Stimulated activated CD4-positive, alpha-beta T cell treated with anti-CD3 and anti-CD28 coated beads, Interleukin-4, amount 100 ng/mL, for 24 hours (primary cell): ENCODE measurements around the gene DOK7.
A peak's percentile ranks its signal among the peaks of the same experiment; 100 is the strongest.

Experiments used
- DNase-seq: peaks from one replicate; pipeline ENCODE4 v3.0.0-alpha.2; 2020

The DOK7 gene

DNA sequence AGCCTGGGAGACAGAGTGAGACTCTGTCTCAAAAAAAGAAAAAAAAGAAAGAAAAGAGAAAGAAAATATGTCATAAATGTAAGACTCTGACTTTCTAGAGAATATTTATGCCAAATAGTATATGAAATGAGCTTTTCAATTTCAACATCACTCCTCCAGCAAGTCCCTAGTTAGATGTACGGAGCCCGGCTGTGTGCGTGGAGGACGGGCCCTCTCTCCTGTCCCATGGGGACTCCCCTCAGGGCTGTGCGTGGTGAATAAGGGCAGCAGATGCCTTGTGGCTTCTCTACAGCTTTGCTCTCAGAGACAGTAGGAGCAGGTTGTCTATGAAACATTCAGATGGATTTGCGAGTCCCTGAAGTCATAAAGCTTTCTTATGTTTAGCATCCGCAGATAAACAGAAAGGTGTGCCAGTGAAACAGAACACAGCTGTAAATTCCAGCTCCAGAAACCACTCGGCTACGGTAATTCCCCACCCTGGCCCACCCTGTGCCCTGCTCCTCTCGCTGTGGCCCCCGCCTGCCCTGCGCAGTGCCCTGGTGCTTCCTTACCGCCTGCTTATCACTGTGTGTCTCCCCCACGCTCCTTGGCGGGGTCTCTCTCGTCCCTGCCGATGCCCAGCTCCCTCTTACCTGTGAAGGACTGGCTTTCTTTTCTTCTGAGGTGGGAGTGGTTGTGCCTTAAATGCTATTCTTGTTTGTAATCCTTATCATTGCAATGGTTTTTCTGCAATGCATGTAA, 35.2 kb upstream of the DOK7 start:
- DNase-seq: no peak

DNA sequence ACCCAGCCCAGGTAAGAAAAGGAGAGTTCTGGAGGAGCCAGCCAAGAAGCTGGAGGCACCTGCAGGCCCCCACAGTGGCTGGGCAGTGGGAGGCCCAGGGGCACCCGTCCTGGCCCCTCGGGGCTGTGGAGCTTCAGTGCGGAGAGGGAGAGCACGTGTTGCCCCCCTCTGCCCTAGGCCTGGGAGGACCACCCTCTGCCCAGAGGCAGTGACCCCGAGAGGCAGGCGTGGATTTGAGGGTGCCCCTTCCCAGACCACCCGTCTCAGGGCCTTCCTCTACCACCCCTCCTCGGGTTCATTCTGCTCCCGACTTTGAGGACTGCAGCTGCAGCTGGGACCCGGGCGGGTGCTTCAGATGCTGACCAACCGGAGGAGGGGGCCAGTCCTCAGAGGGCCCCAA, 33.5 kb upstream of the DOK7 start:
- DNase-seq: no peak

GRCh38 chr4:3430524-3430923, 32.6 kb upstream of the DOK7 start:
- DNase-seq: no peak

DNA sequence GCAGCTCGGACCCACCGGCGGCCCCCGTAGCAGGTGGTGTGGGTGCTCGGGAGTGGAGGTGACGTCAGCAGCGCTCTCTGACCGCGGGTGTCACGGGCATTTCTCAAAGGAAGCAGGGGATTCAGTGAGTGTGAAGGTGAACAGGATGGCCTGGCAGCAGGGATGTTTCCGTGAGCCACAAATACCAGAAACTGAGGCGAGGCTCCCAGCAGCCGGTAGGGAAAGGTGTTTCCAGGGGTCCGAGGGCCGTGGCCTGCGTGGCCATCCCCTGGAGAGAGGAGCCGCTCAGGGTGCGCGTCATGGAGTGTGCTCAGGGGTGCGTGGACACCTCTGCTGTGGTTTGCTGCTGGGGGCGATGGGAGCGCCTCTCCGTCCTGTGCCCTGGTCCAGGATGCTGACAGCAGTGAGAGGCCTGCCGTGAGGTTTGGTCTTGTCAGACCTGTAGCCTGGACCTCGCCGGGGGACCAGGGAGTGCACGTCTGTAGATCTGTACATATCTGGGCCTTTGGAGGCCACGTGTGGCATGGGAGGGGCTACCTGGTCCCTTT, 31.6 kb upstream of the DOK7 start:
- DNase-seq: no peak

- DNase-seq: no peak
These were observed 30.7 kb upstream of the DOK7 start for GRCh38 chr4:3432381-3432790.

DNA sequence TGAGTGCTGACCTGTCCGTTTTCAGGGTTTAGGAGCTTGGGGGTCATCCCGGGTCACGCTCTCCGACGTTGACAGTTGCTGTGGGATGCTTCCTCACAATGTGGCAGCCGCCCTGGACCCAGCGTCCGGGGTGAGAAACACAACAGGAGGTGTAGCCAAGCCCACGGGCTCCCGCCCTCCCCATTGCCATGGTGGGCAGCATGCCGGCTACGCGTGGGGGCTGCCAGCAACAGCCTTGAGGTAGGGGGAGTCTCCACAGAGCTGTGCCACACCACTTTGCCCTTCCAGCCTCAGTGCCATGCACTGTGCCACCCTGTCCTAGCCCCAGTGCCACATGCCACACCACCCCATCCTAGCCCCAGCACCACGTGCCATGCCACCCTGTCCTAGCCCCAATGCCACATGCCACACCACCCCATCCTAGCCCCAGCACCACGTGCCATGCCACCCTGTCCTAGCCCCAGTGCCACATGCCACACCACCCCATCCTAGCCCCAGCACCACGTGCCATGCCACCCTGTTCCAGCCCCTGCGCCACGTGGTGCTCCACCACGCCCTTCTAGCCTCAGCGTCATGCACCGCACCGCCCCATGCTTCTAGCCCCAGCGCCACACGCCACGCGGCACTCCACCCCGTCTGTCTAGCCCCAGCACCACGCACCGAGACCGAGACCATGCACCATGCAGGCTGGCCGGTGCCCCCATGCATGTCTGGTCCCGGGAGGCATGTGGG, 29.8 kb upstream of the DOK7 start:
- DNase-seq: no peak

- DNase-seq: no peak
These were observed 28.0 kb upstream of the DOK7 start for GRCh38 chr4:3434881-3435685.

DNA sequence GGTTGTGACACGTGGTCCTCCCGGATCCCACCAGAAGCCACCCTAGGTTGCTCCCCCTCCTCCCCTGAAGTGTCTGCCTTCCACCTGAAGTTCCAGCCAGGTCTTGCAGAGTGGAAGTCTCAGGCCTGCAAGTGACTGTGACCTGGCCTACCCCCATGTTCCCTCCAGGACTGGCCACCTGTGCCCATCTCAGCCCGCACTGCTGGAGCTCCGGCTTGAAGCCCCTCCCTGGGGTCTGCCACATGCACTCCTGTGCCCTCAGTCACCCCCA, 27.5 kb upstream of the DOK7 start:
- DNase-seq: no peak

- no peak for DNase-seq
These were observed 26.9 kb upstream of the DOK7 start for GRCh38 chr4:3436048-3436797.

GRCh38 chr4:3436798-3437581, 26.1 kb upstream of the DOK7 start:
- DNase-seq: no peak

DNA sequence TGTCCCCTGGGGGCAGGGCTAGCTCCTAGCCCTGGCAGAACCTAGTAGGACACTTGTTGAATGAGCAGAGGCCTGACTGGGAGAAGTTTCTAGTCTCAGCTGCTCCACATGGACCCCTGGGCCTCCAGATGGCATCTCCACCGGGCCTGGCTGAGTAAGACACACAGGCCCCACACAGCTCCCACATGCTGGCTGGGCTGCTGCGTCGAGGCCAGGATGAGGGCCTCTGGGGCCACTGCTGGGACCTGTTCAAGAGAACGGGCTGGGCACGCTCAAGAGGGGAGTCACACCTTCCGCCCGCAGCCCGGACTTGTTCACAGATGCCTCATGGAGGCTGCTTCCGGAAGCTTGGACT, 25.5 kb upstream of the DOK7 start:
- DNase-seq: no peak

- no peak for DNase-seq
These were observed 24.9 kb upstream of the DOK7 start for GRCh38 chr4:3437998-3438846.

DNA sequence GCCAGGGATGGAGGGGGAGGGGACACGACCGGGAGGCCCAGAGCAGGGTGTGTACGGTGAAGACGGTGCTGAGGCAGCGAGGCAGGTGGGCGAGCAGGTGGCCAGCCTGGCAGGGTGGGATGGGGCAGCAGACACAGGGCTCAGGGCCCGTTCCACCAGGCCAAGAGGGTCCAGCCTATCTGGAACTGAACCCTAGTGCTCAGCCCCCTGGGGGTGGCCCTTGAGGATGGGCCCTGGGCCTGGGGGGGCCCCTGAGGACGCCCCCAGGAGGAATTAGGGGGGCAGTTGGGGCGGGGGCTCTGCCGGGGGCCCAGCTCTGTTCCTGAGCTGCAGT, 24.3 kb upstream of the DOK7 start:
- no peak for DNase-seq

- no peak for DNase-seq
These were observed 23.7 kb upstream of the DOK7 start for GRCh38 chr4:3439391-3439790.

GRCh38 chr4:3440011-3440410, 23.1 kb upstream of the DOK7 start:
- no peak for DNase-seq

GRCh38 chr4:3440979-3441500, 22.1 kb upstream of the DOK7 start:
- no peak for DNase-seq

- no peak for DNase-seq
These were observed 21.3 kb upstream of the DOK7 start, which contains the start of gene HGFAC for GRCh38 chr4:3441501-3442459. HGFAC (plus strand) TSS chr4:3441968; CDS start chr4:3442002, 34 bp downstream.

DNA sequence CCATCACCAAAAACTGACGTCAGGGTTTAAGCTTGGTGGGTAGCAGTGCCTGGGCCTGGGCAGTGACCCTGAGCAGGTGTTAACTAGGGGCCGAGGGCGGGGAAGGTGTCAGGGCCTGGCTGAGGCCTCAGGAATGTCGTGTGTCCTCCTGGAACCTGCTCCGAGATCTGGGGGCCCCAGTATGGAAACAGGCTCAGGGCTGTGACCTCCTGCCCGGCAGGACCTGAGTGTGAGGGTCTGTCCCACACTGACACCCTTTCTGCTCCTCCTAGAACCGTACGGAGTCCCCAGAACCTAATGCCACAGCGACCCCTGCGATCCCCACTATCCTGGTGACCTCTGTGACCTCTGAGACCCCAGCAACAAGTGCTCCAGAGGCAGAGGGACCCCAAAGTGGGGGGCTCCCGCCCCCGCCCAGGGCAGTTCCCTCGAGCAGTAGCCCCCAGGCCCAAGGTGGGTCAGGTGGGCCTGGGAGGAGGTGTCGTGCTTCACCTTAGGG, 20.6 kb upstream of the DOK7 start:
- DNase-seq: no peak

- DNase-seq: peak; percentile 61
These were observed 20.0 kb upstream of the DOK7 start for GRCh38 chr4:3442959-3443749.
